ENCODE data around the gene KIZ. TPM values are rescaled to one million over a fixed set of nuclear protein-coding genes. Genes with fewer than 3 reads are reported as not detected.

KIZ gene
- total and polyA plus RNA-seq, 12 donors: 8.3 to 38.2 (median 26.5) TPM

DNA sequence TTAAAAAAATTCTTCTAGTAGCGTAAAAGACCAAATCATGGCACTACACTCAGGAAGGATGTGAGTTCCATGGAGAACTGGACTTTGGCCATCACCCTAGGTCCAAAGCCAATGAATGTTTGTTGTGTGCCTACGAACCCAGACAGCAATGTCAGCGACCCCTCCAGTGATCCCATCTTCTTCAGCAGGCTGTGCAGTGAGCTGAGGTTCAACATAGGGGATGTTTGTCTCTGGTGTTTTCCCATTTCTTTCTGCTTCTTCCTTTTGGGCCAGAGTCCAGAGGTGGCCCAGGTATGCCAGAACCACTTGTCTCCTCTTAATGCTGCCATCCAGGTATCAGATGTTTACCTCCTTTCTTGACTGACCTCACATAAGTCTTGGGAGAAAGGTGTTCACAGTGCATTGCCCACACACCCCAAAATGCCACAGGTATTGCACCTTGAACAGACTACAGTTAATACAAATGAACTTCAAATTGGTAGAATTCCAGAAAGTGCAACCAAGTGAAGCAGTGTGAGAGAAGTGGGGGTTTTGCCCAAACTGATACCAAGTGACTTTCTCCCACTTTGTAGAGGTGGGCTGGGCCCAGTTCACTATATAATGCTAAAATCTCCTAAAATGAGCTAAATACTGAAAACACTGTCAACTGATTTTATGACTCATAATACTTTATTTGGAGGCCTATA lies 14.1 kb downstream of the KIZ start:
- H3K4me1 ChIP-seq: no peaks in the 10 kb centered on the region
- H3K27me3 ChIP-seq: no peaks in the 10 kb centered on the region
- peaks cover 0 to 44% (median 7%) of the 10 kb centered on the region in 9 donors for H3K36me3 ChIP-seq
- no peak overlapping the region for H3K4me3 ChIP-seq
- TF ChIP-seq, protein P1, sequence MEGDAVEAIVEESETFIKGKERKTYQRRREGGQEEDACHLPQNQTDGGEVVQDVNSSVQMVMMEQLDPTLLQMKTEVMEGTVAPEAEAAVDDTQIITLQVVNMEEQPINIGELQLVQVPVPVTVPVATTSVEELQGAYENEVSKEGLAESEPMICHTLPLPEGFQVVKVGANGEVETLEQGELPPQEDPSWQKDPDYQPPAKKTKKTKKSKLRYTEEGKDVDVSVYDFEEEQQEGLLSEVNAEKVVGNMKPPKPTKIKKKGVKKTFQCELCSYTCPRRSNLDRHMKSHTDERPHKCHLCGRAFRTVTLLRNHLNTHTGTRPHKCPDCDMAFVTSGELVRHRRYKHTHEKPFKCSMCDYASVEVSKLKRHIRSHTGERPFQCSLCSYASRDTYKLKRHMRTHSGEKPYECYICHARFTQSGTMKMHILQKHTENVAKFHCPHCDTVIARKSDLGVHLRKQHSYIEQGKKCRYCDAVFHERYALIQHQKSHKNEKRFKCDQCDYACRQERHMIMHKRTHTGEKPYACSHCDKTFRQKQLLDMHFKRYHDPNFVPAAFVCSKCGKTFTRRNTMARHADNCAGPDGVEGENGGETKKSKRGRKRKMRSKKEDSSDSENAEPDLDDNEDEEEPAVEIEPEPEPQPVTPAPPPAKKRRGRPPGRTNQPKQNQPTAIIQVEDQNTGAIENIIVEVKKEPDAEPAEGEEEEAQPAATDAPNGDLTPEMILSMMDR (IDR thresholded peaks at IDR 0.05): no peak
- 76 to 88% methylated on average over 3 of the region's 3 CpGs for WGBS, 2 donors
- DNase-seq: no peak
- H3K27ac ChIP-seq: no peak overlapping the region
- ATAC-seq: no peak
- intact Hi-C loops (cut with DNase I): loop anchor here in 1 of 10 donors (10.0 kb wide), 1 partner anchor 235 kb away; no protein-coding TSS in a partner anchor
- H3K9me3 ChIP-seq: no peaks in the 10 kb centered on the region

- Histone ChIP-seq H3K4me1 (no peaks in the 10 kb centered on the region), H3K9me3 (no peaks in the 10 kb centered on the region), H3K27me3 (no peaks in the 10 kb centered on the region), H3K27ac (no peak overlapping the region), H3K4me3 (no peak overlapping the region), H3K36me3 (peaks cover 0 to 47% (median 1%) of the 10 kb centered on the region in 9 donors)
- 74 to 79% methylated on average over 5 of the region's 5 CpGs for WGBS, 2 donors
- DNase-seq (no peak), ATAC-seq (no peak)
- intact Hi-C loops (cut with DNase I): no loop called here
- TF ChIP-seq, protein P1 (IDR thresholded peaks at IDR 0.05): no peak
These were observed 15.9 kb downstream of the KIZ start for GRCh38 chr20:21141825-21142224.

GRCh38 chr20:21143194-21143890 lies 17.5 kb downstream of the KIZ start:
- peaks cover 0 to 39% (median 0%) of the 10 kb centered on the region in 9 donors for H3K36me3 ChIP-seq
- ATAC-seq (no peak), DNase-seq (no peak)
- TF ChIP-seq, protein P1 (IDR thresholded peaks at IDR 0.05): no peak
- H3K27ac ChIP-seq: no peak overlapping the region
- H3K27me3 ChIP-seq: no peaks in the 10 kb centered on the region
- intact Hi-C loops (cut with DNase I): no loop called here
- H3K4me1 ChIP-seq: no peaks in the 10 kb centered on the region
- WGBS, 2 donors: 87 to 88% methylated on average over 7 of the region's 7 CpGs
- no peak overlapping the region for H3K4me3 ChIP-seq
- H3K9me3 ChIP-seq: no peaks in the 10 kb centered on the region

DNA sequence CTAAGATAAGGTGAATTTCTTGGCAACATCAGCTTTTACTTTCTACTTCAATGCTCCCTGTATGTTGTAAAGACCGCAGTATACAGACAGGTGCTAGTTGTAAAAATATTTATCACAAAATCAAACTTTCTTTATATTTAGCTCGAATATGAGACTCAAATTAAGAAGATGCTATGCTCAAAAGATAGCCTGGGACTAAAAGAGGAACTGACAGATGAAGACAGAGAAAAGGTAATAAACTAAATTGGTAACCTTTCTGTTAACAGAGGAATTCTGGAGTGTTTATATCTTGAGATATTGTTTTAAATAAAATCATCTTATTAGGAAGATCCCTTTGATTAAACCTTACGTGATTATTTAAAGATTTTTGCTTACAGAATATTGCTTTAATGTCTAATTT lies 19.5 kb downstream of the KIZ start:
- Histone ChIP-seq H3K27me3 (no peaks in the 10 kb centered on the region), H3K9me3 (no peaks in the 10 kb centered on the region), H3K36me3 (peaks cover 0 to 42% (median 0%) of the 10 kb centered on the region in 9 donors), H3K4me3 (no peak overlapping the region), H3K4me1 (no peaks in the 10 kb centered on the region), H3K27ac (no peak overlapping the region)
- intact Hi-C loops (cut with DNase I): no loop called here
- TF ChIP-seq, protein P1 (IDR thresholded peaks at IDR 0.05): no peak
- WGBS, 2 donors: 89 to 91% methylated on average over 3 of the region's 3 CpGs
- ATAC-seq (no peak), DNase-seq (no peak)
